Heart right ventricle (tissue), 16 donors: ENCODE data around the gene DIO3. TPM values are rescaled to one million over a fixed set of nuclear protein-coding genes. Genes with fewer than 3 reads are reported as not detected.

Source experiments
- ATAC-seq, 8 donors: fragments of 200-7000 bp; cut with Tn5 transposase; one replicate each; pipeline ENCODE4 v1.9.1; 2020; ENCODE audit warnings: mild to moderate bottlenecking in 8 of 8, moderate library complexity in 8 of 8, moderate number of reproducible peaks in 1 of 8
- DNase-seq, 2 donors: peaks; one replicate each; pipeline ENCODE4 v3.0.0-alpha.2; 2020
- H3K27ac ChIP-seq, 10 donors: fragments of 200-600 bp; sonication (generic) in 2 of 10; one replicate each; pipeline versions ENCODE4 v1.5.0 to v1.8.0; 2020 to 2022; ENCODE audit warnings: mild to moderate bottlenecking in 3 of 10
- H3K27me3 ChIP-seq, 7 donors: fragments of 200-600 bp; one replicate each; pipeline ENCODE4 v1.8.0; 2021 to 2022; ENCODE audit warnings: mild to moderate bottlenecking in 2 of 7
- H3K36me3 ChIP-seq, 9 donors: fragments of 200-600 bp; sonication (generic) in 1 of 9; one replicate each; pipeline versions ENCODE4 v1.5.0 to v1.8.0; 2020 to 2022; ENCODE audit warnings: mild to moderate bottlenecking in 2 of 9
- H3K4me1 ChIP-seq, 9 donors: fragments of 200-600 bp; sonication (generic) in 1 of 9; one replicate each; pipeline versions ENCODE4 v1.5.0 to v1.8.0; 2020 to 2022; ENCODE audit warnings: mild to moderate bottlenecking in 4 of 9
- H3K4me3 ChIP-seq, 10 donors: fragments of 200-600 bp; sonication (generic) in 2 of 10; one replicate each; pipeline versions ENCODE4 v1.5.0 to v1.8.0; 2020 to 2022; ENCODE audit warnings: mild to moderate bottlenecking in 7 of 10, moderate library complexity in 2 of 10
- H3K9me3 ChIP-seq, 11 donors: fragments of 200-600 bp in 10 of 11; sonication (generic) in 2 of 11; one replicate each; pipeline versions ENCODE4 v1.5.0 to v1.8.0; 2013 to 2022; ENCODE audit warnings: mild to moderate bottlenecking in 2 of 11, control low read depth in 1 of 11, moderate library complexity in 1 of 11
- WGBS, 2 donors: extraction: QIAGEN DNeasy Blood & Tissue Kit; methylation state at CpG; one replicate each; pipeline ENCODE4 v1.1.7; 2013; ENCODE audit warnings: inconsistent platforms in 1 of 2; 5-methylcytosine and 5-hydroxymethylcytosine counted together
- intact Hi-C, 10 donors: fragments of 100-400 bp; cut with DNase I; formaldehyde crosslinking; loops; one replicate each; pipeline versions ENCODE4 v1.11.1 to v1.14.2; 2022
- polyA plus RNA-seq, 2 donors: library from polyadenylated mRNA; stranded (reverse); fragments of 200-250 nt; gene quantifications; one replicate each; pipeline ENCODE4 v1.2.3, GENCODE V29; 2013
- total RNA-seq, 10 donors: library from RNA; stranded (reverse); fragmentation: NEBNext Ultra II Directional in 3 of 10; extraction: Animal tissue kit (Norgen Biotek cat#: 25700) in 3 of 10; gene quantifications; one replicate each; pipeline versions ENCODE4 v1.2.1 to v1.2.4, GENCODE V29; 2021 to 2023
- TF ChIP-seq, protein P1 (sequence below), 9 donors: fragments of 200-600 bp; sonication (generic) in 2 of 9; IDR thresholded peaks; one replicate each; pipeline versions ENCODE4 v1.5.0 to v1.8.0; 2021 to 2022; ENCODE audit warnings: antibody characterized with exemption in 9 of 9, mild to moderate bottlenecking in 5 of 9, moderate library complexity in 1 of 9
- donor health status: Arrhythmogenic right ventricular cardiomyopathy.
- donor health status: ischemic (EF 13 %, LVEDD 7.1; RV severe dilation, severe dysfunction).
- donor health status: healthy with polysubstance abuse.
- donor health status: DM: no; HTN: yes; CAD: no.
- donor health status: DM: no; HTN: no; CAD: no.
- donor health status: ischemic (EF 25% LVEDD 6.9; RV normal size, moderate dysfunction).
- donor health status: ischemic (EF 25% LVEDD 5.7; RV mildly dilated, moderate dysfunction).
- donor health status: healthy.
- donor health status: DM: yes; HTN: yes; CAD: no.
- donor health status: Ischemic cardiomyopathy.
- donor health status: ischemic (EF 35%, LVEDD 5.7; RV mildly dilated, moderate dysfunction).
- donor health status: nonischemic (EF 11% LVEDD 7.7; RV severe dilation, severe dysfunction).
- donor health status: DM: yes; HTN: yes; CAD: no.
- donor health status: PGD.
- donor health status: ischemic (EF 29% LVEDD 5.4; RV normal size, mild dysfunction).
- donor health status: nonischemic (EF 23%, LVEDD 6.1; RV moderate dilation, normal function).

DIO3 gene
- total and polyA plus RNA-seq, 12 donors: 0.15 to 0.33 (median 0.24) TPM; not detected in 8

DNA sequence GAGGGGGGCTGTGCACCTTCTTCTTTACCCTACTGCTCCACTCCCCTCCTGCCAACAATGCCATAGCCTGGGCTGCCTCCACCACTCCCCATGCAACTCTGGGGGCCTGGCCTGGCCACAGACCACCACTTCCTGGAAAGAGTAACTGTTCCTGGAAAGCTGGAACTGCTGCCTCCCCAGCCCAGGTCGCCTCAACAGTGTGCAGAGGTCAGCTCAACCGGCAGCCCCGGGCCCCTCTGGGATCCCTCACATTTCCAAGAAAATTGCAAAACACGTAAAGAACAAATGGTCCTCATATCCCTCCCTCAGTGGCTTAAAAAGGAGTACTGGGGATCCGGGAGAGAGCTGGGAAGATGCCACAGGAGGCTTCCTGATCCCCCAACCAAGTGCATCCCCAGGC lies 22.4 kb upstream of the DIO3 start:
- Histone ChIP-seq H3K4me1 (peaks cover 0 to 12% (median 0%) of the 10 kb centered on the region in 9 donors), H3K27ac (no peak overlapping the region), H3K4me3 (no peak overlapping the region), H3K36me3 (no peaks in the 10 kb centered on the region), H3K27me3 (peaks cover 0 to 51% (median 9%) of the 10 kb centered on the region in 7 donors), H3K9me3 (peaks cover 0 to 5% (median 0%) of the 10 kb centered on the region in 11 donors)
- intact Hi-C loops: no loop called here
- ATAC-seq (no peak), DNase-seq (no peak)
- 32 to 45% methylated on average over 5 of the region's 5 CpGs for WGBS, 2 donors
- TF ChIP-seq, protein P1, sequence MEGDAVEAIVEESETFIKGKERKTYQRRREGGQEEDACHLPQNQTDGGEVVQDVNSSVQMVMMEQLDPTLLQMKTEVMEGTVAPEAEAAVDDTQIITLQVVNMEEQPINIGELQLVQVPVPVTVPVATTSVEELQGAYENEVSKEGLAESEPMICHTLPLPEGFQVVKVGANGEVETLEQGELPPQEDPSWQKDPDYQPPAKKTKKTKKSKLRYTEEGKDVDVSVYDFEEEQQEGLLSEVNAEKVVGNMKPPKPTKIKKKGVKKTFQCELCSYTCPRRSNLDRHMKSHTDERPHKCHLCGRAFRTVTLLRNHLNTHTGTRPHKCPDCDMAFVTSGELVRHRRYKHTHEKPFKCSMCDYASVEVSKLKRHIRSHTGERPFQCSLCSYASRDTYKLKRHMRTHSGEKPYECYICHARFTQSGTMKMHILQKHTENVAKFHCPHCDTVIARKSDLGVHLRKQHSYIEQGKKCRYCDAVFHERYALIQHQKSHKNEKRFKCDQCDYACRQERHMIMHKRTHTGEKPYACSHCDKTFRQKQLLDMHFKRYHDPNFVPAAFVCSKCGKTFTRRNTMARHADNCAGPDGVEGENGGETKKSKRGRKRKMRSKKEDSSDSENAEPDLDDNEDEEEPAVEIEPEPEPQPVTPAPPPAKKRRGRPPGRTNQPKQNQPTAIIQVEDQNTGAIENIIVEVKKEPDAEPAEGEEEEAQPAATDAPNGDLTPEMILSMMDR (IDR thresholded peaks at IDR 0.05): no peak

DNA sequence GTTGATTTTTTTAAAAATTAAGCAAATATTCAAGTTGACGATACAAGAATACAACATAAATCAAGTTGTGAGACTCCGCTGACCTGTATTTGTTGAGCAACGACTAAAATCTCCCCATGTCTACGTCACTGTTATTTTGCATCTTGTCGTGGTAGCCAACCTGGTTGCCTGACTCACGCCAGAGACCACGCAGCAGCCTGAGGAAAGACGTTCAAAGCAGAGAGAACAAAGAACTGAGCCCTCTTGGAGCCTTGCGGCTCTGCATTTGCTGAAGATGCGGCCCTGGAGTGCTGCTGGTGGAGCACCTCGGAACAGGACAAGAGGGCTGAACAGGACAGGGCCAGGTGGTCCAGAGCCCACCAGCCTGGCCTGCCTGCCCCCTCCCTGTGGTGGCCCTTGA lies 21.4 kb upstream of the DIO3 start:
- peaks cover 0 to 48% (median 9%) of the 10 kb centered on the region in 7 donors for H3K27me3 ChIP-seq
- H3K27ac ChIP-seq: no peak overlapping the region
- H3K9me3 ChIP-seq: peaks cover 0 to 7% (median 0%) of the 10 kb centered on the region in 11 donors
- TF ChIP-seq, protein P1 (IDR thresholded peaks at IDR 0.05): no peak
- H3K36me3 ChIP-seq: no peaks in the 10 kb centered on the region
- intact Hi-C loops: no loop called here
- peaks cover 0 to 11% (median 0%) of the 10 kb centered on the region in 9 donors for H3K4me1 ChIP-seq
- ATAC-seq (no peak), DNase-seq (no peak)
- H3K4me3 ChIP-seq: no peak overlapping the region
- whole genome bisulfite sequencing, 2 donors: 74 to 79% methylated on average over 11 of the region's 11 CpGs

DNA sequence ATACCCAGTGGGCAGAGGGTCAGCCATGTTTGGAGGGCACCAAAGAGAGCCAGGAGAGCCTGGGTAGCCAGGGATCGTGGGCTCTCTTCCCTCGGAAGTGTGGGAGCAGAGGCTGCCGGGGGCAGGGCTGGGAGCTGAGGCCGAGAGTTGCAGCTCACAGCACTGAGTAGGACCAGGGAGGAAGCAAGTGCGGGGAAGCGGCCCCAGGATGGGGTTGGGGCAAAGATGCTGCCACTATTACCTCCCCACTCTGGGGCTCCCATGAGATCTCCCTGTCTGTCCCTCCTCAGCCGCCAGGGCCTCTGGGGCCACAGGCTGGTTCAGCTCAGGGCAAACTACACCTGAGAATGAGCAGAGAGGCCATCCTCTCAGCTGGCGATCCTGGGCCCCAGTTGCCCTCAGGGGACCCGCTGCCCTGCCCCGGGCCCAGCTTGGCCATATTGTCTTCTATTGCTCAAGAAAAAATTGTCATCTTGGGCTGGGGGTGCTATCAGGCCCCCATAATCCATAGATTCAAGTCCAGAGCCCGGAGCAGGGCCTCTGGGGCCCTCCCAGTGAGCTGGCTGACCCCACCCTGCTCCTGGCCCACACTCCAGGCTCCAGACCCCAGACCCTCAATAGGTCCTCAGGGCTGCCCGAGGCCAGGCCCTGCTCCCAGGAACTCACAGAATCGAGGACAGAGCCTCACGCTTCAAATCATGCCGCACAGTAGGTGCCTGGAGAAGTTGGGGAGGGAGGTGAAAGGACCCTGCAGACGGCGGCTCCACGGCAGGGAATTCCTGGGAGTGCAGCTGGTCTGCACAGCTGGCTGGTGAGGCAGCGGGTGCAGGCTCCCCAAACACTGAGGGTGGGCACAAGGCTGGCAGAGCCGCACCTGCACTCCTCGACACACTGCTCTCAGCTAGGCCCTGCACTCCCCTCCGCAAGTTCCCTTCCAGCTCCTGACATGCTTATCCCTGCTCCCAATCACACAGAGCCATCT lies 20.5 kb upstream of the DIO3 start:
- no peaks in the 10 kb centered on the region for H3K36me3 ChIP-seq
- peaks cover 0 to 41% (median 9%) of the 10 kb centered on the region in 7 donors for H3K27me3 ChIP-seq
- DNase-seq (no peak), ATAC-seq (no peak)
- intact Hi-C loops: no loop called here
- H3K4me3 ChIP-seq: no peak overlapping the region
- H3K9me3 ChIP-seq: peaks cover 0 to 7% (median 0%) of the 10 kb centered on the region in 11 donors
- H3K27ac ChIP-seq: no peak overlapping the region
- 85 to 86% methylated on average over 22 of the region's 22 CpGs for WGBS, 2 donors
- peaks cover 0 to 3% (median 0%) of the 10 kb centered on the region in 9 donors for H3K4me1 ChIP-seq
- TF ChIP-seq, protein P1 (IDR thresholded peaks at IDR 0.05): no peak

DNA sequence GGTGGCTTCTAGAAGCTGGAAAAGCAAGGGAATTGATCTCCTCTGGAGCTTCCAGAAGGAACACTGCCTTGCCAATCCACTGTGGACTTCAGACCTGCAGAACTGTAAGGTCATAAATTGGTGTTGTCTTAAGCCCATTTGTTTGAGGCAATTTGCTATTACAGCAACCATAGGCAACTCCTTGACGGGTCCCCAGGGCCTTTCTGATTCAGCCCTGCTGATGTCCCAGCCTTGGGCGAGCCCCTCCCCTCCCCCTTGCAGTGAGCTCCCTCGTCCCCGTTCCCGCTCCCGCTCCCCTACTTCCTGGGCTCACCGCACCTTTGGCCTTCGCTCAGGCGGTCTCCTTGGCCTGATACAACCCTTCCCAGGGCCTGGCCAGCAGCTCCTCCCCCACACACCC lies 18.9 kb upstream of the DIO3 start:
- Histone ChIP-seq H3K4me1 (no peaks in the 10 kb centered on the region), H3K27ac (no peak overlapping the region), H3K27me3 (peaks cover 0 to 29% (median 14%) of the 10 kb centered on the region in 7 donors), H3K4me3 (no peak overlapping the region), H3K36me3 (no peaks in the 10 kb centered on the region), H3K9me3 (peaks cover 0 to 7% (median 0%) of the 10 kb centered on the region in 11 donors)
- intact Hi-C loops: no loop called here
- DNase-seq (no peak), ATAC-seq (no peak)
- WGBS, 2 donors: 64 to 67% methylated on average over 9 of the region's 9 CpGs
- TF ChIP-seq, protein P1 (IDR thresholded peaks at IDR 0.05): no peak
